SK-N-SH treated with all-trans-retinoic acid at 6 μM for 48 hours (cell line): ENCODE measurements around the gene DGAT2L6.

Experiments
- ATAC-seq: fragments of 200-7000 bp; cut with Tn5 transposase; 3 replicates; pipeline ENCODE4 v1.9.1; 2020; ENCODE audit warnings: mild to moderate bottlenecking, moderate library complexity
- ARNTL ChIP-seq: fragments of 450-650 bp; formaldehyde crosslinking; IDR thresholded peaks from 2 replicates; pipeline ENCODE4 v1.5.0; 2020; ENCODE audit warnings: low read depth, mild to moderate bottlenecking, moderate library complexity, borderline replicate concordance
- BACH2 ChIP-seq: fragments of 250-450 bp; sonication (Bioruptor Pico); IDR thresholded peaks from 2 replicates; pipeline ENCODE4 v1.9.0; 2021; ENCODE audit warnings: mild to moderate bottlenecking, borderline replicate concordance
- CSDC2 ChIP-seq: fragments of 250-450 bp; sonication (Bioruptor Pico); IDR thresholded peaks from 2 replicates; pipeline ENCODE4 v1.5.0; 2020; ENCODE audit warnings: mild to moderate bottlenecking, moderate library complexity
- ESRRG ChIP-seq: fragments of 250-450 bp; sonication (Bioruptor Pico); IDR thresholded peaks from 2 replicates; pipeline ENCODE4 v1.6.1; 2021; ENCODE audit warnings: mild to moderate bottlenecking
- GLIS3 ChIP-seq: fragments of 250-450 bp; sonication (Bioruptor Pico); IDR thresholded peaks from 2 replicates; pipeline ENCODE4 v1.5.0; 2020; ENCODE audit warnings: mild to moderate bottlenecking, moderate library complexity
- ISL1 ChIP-seq: fragments of 250-450 bp; sonication (Bioruptor Pico); IDR thresholded peaks from 2 replicates; pipeline ENCODE4 v2.1.2; 2022; ENCODE audit warnings: mild to moderate bottlenecking, moderate library complexity
- OSR1 ChIP-seq: fragments of 250-450 bp; sonication (Bioruptor Pico); IDR thresholded peaks from 2 replicates; pipeline ENCODE4 v1.8.0; 2022; ENCODE audit warnings: moderate library complexity, mild to moderate bottlenecking, inconsistent platforms
- PPARA ChIP-seq: fragments of 250-450 bp; sonication (Bioruptor Pico); IDR thresholded peaks from 2 replicates; pipeline ENCODE4 v1.5.0; 2020; ENCODE audit warnings: mild to moderate bottlenecking, borderline replicate concordance
- RARB ChIP-seq: fragments of 250-450 bp; sonication (Bioruptor Pico); IDR thresholded peaks from 2 replicates; pipeline ENCODE4 v1.8.0; 2021; ENCODE audit warnings: mild to moderate bottlenecking, moderate library complexity
- SNAI2 ChIP-seq: fragments of 250-450 bp; sonication (Bioruptor Pico); IDR thresholded peaks from 2 replicates; pipeline ENCODE4 v1.5.0; 2020; ENCODE audit warnings: mild to moderate bottlenecking, moderate library complexity
- TCF4 ChIP-seq: fragments of 250-450 bp; sonication (Bioruptor Pico); IDR thresholded peaks from 2 replicates; pipeline ENCODE4 v1.8.0; 2021; ENCODE audit warnings: mild to moderate bottlenecking, moderate library complexity, borderline replicate concordance
- ZC3H10 ChIP-seq: fragments of 250-450 bp; sonication (Bioruptor Pico); IDR thresholded peaks from 2 replicates; pipeline ENCODE4 v1.5.1; 2021; ENCODE audit warnings: mild to moderate bottlenecking, moderate library complexity
- ZFP3 ChIP-seq: fragments of 250-450 bp; sonication (Bioruptor Pico); IDR thresholded peaks from 2 replicates; pipeline ENCODE4 v1.5.0; 2020; ENCODE audit warnings: mild to moderate bottlenecking, moderate library complexity
- ZFP30 ChIP-seq: fragments of 450-650 bp; formaldehyde crosslinking; IDR thresholded peaks from 2 replicates; pipeline ENCODE4 v1.5.0; 2022; ENCODE audit warnings: mild to moderate bottlenecking, moderate library complexity
- ZNF70 ChIP-seq: fragments of 450-650 bp; formaldehyde crosslinking; IDR thresholded peaks from 2 replicates; pipeline ENCODE4 v1.5.0; 2020; ENCODE audit warnings: mild to moderate bottlenecking, moderate library complexity
- ZNF8 ChIP-seq: fragments of 450-650 bp; formaldehyde crosslinking; IDR thresholded peaks from 2 replicates; pipeline ENCODE4 v1.5.0; 2020; ENCODE audit warnings: mild to moderate bottlenecking, moderate library complexity
- TF ChIP-seq, protein P1 (sequence below): fragments of 250-450 bp; sonication (Bioruptor Pico); IDR thresholded peaks from 2 replicates; pipeline ENCODE4 v1.8.0; 2021; ENCODE audit warnings: low read depth, mild to moderate bottlenecking, moderate library complexity, borderline replicate concordance
- TF ChIP-seq, protein P2 (sequence below): fragments of 250-450 bp; sonication (Bioruptor Pico); IDR thresholded peaks from 2 replicates; pipeline ENCODE4 v1.5.1; 2020; ENCODE audit warnings: low read depth, mild to moderate bottlenecking, moderate library complexity
- TF ChIP-seq, protein P3 (sequence below): fragments of 250-450 bp; sonication (Bioruptor Pico); IDR thresholded peaks from 2 replicates; pipeline ENCODE4 v1.8.0; 2020; ENCODE audit warnings: mild to moderate bottlenecking, moderate library complexity, borderline replicate concordance

Gene DGAT2L6

GRCh38 chrX:70172221-70172620 lies 5.1 kb upstream of the DGAT2L6 start:
- ATAC-seq, result no peak
- TF ChIP-seq ARNTL (CRISPR knock-in tag) (no peak), SNAI2 (CRISPR knock-in tag) (no peak), ZFP3 (CRISPR knock-in tag) (no peak), RARB (CRISPR knock-in tag) (no peak), ISL1 (CRISPR knock-in tag) (no peak), TCF4 (CRISPR knock-in tag) (no peak), ZC3H10 (CRISPR knock-in tag) (no peak), ESRRG (CRISPR knock-in tag) (no peak)
- TF ChIP-seq, protein P1, sequence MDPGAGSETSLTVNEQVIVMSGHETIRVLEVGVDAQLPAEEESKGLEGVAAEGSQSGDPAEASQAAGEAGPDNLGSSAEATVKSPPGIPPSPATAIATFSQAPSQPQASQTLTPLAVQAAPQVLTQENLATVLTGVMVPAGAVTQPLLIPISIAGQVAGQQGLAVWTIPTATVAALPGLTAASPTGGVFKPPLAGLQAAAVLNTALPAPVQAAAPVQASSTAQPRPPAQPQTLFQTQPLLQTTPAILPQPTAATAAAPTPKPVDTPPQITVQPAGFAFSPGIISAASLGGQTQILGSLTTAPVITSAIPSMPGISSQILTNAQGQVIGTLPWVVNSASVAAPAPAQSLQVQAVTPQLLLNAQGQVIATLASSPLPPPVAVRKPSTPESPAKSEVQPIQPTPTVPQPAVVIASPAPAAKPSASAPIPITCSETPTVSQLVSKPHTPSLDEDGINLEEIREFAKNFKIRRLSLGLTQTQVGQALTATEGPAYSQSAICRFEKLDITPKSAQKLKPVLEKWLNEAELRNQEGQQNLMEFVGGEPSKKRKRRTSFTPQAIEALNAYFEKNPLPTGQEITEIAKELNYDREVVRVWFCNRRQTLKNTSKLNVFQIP (CRISPR knock-in tag), result no peak
- TF ChIP-seq, protein P2, sequence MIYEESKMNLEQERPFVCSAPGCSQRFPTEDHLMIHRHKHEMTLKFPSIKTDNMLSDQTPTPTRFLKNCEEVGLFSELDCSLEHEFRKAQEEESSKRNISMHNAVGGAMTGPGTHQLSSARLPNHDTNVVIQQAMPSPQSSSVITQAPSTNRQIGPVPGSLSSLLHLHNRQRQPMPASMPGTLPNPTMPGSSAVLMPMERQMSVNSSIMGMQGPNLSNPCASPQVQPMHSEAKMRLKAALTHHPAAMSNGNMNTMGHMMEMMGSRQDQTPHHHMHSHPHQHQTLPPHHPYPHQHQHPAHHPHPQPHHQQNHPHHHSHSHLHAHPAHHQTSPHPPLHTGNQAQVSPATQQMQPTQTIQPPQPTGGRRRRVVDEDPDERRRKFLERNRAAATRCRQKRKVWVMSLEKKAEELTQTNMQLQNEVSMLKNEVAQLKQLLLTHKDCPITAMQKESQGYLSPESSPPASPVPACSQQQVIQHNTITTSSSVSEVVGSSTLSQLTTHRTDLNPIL (CRISPR knock-in tag), result no peak

DNA sequence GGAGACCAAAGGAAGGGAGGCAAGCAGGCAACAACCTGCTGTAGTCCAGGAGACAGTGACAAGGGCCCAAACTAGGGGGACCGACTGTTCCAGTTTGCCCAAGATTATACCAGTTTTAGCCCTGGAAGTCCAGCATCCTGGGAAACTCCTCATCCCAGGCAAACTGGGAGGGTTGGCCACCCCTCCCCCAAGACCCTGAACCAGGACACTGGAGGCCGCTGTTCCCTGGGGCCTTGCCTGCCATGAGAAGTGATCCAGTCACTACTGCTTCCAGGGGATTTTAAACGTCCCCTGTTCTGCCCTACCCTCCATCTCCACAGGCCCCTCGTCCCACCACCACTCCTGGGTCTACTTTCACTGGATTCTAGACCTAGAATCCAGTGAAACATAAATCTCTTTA lies 4.3 kb upstream of the DGAT2L6 start:
- TF ChIP-seq ZC3H10 (CRISPR knock-in tag) (no peak), CSDC2 (CRISPR knock-in tag) (no peak), GLIS3 (CRISPR knock-in tag) (no peak), OSR1 (no peak), ZNF8 (no peak), ZNF70 (CRISPR knock-in tag) (no peak), ISL1 (CRISPR knock-in tag) (no peak)
- TF ChIP-seq, protein P1 (CRISPR knock-in tag), result no peak
- TF ChIP-seq, protein P2 (CRISPR knock-in tag), result no peak
- ATAC-seq, result no peak

- TF ChIP-seq CSDC2 (CRISPR knock-in tag) (no peak), ZFP3 (CRISPR knock-in tag) (no peak), ISL1 (CRISPR knock-in tag) (no peak), PPARA (CRISPR knock-in tag) (no peak), BACH2 (no peak), ZFP30 (CRISPR knock-in tag) (no peak), ZC3H10 (CRISPR knock-in tag) (no peak), TCF4 (CRISPR knock-in tag) (no peak), ZNF8 (no peak), ZNF70 (CRISPR knock-in tag) (no peak), RARB (CRISPR knock-in tag) (no peak)
- TF ChIP-seq, protein P3, sequence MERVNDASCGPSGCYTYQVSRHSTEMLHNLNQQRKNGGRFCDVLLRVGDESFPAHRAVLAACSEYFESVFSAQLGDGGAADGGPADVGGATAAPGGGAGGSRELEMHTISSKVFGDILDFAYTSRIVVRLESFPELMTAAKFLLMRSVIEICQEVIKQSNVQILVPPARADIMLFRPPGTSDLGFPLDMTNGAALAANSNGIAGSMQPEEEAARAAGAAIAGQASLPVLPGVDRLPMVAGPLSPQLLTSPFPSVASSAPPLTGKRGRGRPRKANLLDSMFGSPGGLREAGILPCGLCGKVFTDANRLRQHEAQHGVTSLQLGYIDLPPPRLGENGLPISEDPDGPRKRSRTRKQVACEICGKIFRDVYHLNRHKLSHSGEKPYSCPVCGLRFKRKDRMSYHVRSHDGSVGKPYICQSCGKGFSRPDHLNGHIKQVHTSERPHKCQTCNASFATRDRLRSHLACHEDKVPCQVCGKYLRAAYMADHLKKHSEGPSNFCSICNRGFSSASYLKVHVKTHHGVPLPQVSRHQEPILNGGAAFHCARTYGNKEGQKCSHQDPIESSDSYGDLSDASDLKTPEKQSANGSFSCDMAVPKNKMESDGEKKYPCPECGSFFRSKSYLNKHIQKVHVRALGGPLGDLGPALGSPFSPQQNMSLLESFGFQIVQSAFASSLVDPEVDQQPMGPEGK (CRISPR knock-in tag), result no peak
- TF ChIP-seq, protein P1 (CRISPR knock-in tag), result no peak
- ATAC-seq, result no peak; the same call in 2 of the 3 replicates
These were observed 2.5 kb upstream of the DGAT2L6 start for GRCh38 chrX:70174754-70175153.
